Loucy (cell line): ENCODE measurements around the gene IGFLR1.

Source experiments
- H2AFZ ChIP-seq: fragments of 200-600 bp; sonication (generic); 2 replicates; pipeline ENCODE4 v1.6.0; 2016; ENCODE audit warnings: antibody characterized with exemption, mild to moderate bottlenecking, low read length, moderate library complexity
- H3F3A ChIP-seq: fragments of 200-600 bp; 2 replicates; pipeline ENCODE4 v1.6.0; 2016; ENCODE audit warnings: antibody characterized with exemption, low read depth, mild to moderate bottlenecking
- H3K27me3 ChIP-seq: fragments of 200-600 bp; sonication (generic); 2 replicates; pipeline ENCODE4 v1.6.1; 2014; ENCODE audit warnings: low read length, mild to moderate bottlenecking; ENCODE audit not compliant: insufficient read depth, poor library complexity, severe bottlenecking
- H3K36me3 ChIP-seq: fragments of 200-600 bp; sonication (generic); 2 replicates; pipeline ENCODE4 v1.6.1; 2016; ENCODE audit warnings: low read length; ENCODE audit not compliant: insufficient read depth
- H3K4me1 ChIP-seq: fragments of 200-600 bp; sonication (generic); 2 replicates; pipeline ENCODE4 v1.5.1; 2014; ENCODE audit warnings: low read length, mild to moderate bottlenecking; ENCODE audit not compliant: insufficient read depth, poor library complexity, severe bottlenecking
- H3K4me2 ChIP-seq: fragments of 200-600 bp; sonication (generic); 2 replicates; pipeline ENCODE4 v1.6.0; 2014; ENCODE audit warnings: antibody characterized with exemption, low read length, low read depth, mild to moderate bottlenecking; ENCODE audit not compliant: poor library complexity, severe bottlenecking
- H3K4me3 ChIP-seq: fragments of 200-600 bp; sonication (generic); 2 replicates; pipeline ENCODE4 v1.5.1; 2014; ENCODE audit warnings: low read length, mild to moderate bottlenecking, mixed read lengths; ENCODE audit not compliant: poor library complexity, severe bottlenecking
- H3K79me2 ChIP-seq: fragments of 200-600 bp; sonication (generic); 2 replicates; pipeline ENCODE4 v1.6.1; 2014; ENCODE audit warnings: low read length; ENCODE audit not compliant: insufficient read depth
- H3K9ac ChIP-seq: fragments of 200-600 bp; sonication (generic); 2 replicates; pipeline ENCODE4 v1.6.0; 2014; ENCODE audit warnings: mild to moderate bottlenecking, low read depth, low read length, moderate library complexity; ENCODE audit not compliant: poor library complexity, severe bottlenecking
- H3K9me2 ChIP-seq: fragments of 200-600 bp; sonication (generic); replicated peaks from 2 replicates; pipeline ENCODE4 v1.6.1; 2016; ENCODE audit warnings: low read depth, low read length, mixed read lengths
- H3K9me3 ChIP-seq: fragments of 200-600 bp; sonication (generic); 2 replicates; pipeline ENCODE4 v1.6.1; 2014; ENCODE audit warnings: mild to moderate bottlenecking, antibody characterized with exemption, low read length, low read depth; ENCODE audit not compliant: insufficient read depth
- H4K20me1 ChIP-seq: fragments of 200-600 bp; sonication (generic); 2 replicates; pipeline ENCODE4 v1.6.0; 2014; ENCODE audit warnings: antibody characterized with exemption, low read length, mild to moderate bottlenecking; ENCODE audit not compliant: insufficient read depth, poor library complexity, severe bottlenecking
- CTCF ChIP-seq: fragments of 200-600 bp; sonication (generic); conservative IDR thresholded peaks from 2 replicates; pipeline ENCODE4 v1.5.1; 2014; ENCODE audit warnings: mild to moderate bottlenecking, antibody characterized with exemption, low read length
- EZH2phosphoT487 ChIP-seq: fragments of 200-600 bp; IDR thresholded peaks from 2 replicates; pipeline ENCODE4 v1.6.1; 2018; ENCODE audit warnings: antibody characterized with exemption, mild to moderate bottlenecking, moderate library complexity, borderline replicate concordance

Gene IGFLR1

GRCh38 chr19:35755550-35756376, 13.5 kb upstream of the IGFLR1 start:
- Histone ChIP-seq H3K36me3 (no peaks in the 10 kb centered on the region; the same call in 1 of the 2 replicates), H3K4me1 (peaks cover 13% of the 10 kb centered on the region), H3K9me3 (no peaks in the 10 kb centered on the region), H2AFZ (no peak overlapping the region), H3F3A (no peaks in the 10 kb centered on the region), H3K9me2 (no peaks in the 10 kb centered on the region), H3K79me2 (peaks cover 13% of the 10 kb centered on the region; the same call in 1 of the 2 replicates), H3K9ac (no peak overlapping the region), H3K4me3 (no peak overlapping the region), H3K27me3 (no peaks in the 10 kb centered on the region), H4K20me1 (no peaks in the 10 kb centered on the region), H3K4me2 (no peak overlapping the region)
- TF ChIP-seq EZH2phosphoT487 (no peak), CTCF (no peak)

- Histone ChIP-seq H3K4me2 (no peak overlapping the region), H3K4me1 (peaks cover 15% of the 10 kb centered on the region), H2AFZ (no peak overlapping the region), H3K9ac (no peak overlapping the region), H4K20me1 (no peaks in the 10 kb centered on the region), H3K9me3 (no peaks in the 10 kb centered on the region), H3F3A (no peaks in the 10 kb centered on the region), H3K36me3 (no peaks in the 10 kb centered on the region; the same call in 1 of the 2 replicates), H3K27me3 (no peaks in the 10 kb centered on the region), H3K4me3 (no peak overlapping the region), H3K9me2 (no peaks in the 10 kb centered on the region), H3K79me2 (peaks cover 14% of the 10 kb centered on the region; the same call in 1 of the 2 replicates)
- TF ChIP-seq EZH2phosphoT487 (no peak), CTCF (no peak)
Observed at GRCh38 chr19:35755131-35755549, 12.9 kb upstream of the IGFLR1 start.

GRCh38 chr19:35754370-35755130, 12.3 kb upstream of the IGFLR1 start:
- Histone ChIP-seq H4K20me1 (no peaks in the 10 kb centered on the region), H3K9ac (no peak overlapping the region), H3K9me3 (no peaks in the 10 kb centered on the region), H3F3A (no peaks in the 10 kb centered on the region), H3K4me3 (no peak overlapping the region), H3K27me3 (no peaks in the 10 kb centered on the region), H2AFZ (no peak overlapping the region), H3K9me2 (no peaks in the 10 kb centered on the region), H3K4me2 (no peak overlapping the region), H3K4me1 (peaks cover 18% of the 10 kb centered on the region), H3K79me2 (peaks cover 15% of the 10 kb centered on the region; the same call in 1 of the 2 replicates), H3K36me3 (no peaks in the 10 kb centered on the region; the same call in 1 of the 2 replicates)
- TF ChIP-seq EZH2phosphoT487 (no peak), CTCF (no peak)
